SH-SY5Y (cell line): Measurements from ENCODE around the gene FGD4.

Experiments
- GATA2 ChIP-seq: IDR thresholded peaks from 2 replicates; pipeline ENCODE4 v1.6.1; 2011; ENCODE audit warnings: mild to moderate bottlenecking, low read depth, low read length
- GATA3 ChIP-seq: IDR thresholded peaks from 2 replicates; pipeline ENCODE4 v1.6.1; 2011; ENCODE audit warnings: low read depth, mild to moderate bottlenecking, low read length, moderate library complexity

- TF ChIP-seq GATA3 (no peak), GATA2 (no peak)
These were observed 78.8 kb downstream of the FGD4 start for GRCh38 chr12:32478166-32478565.
